Mucosa of rectum (tissue), 2 donors: ENCODE data around the gene SYT2.
"Not testable (repeated sequence)": the region's sequence is repeated elsewhere in the genome, so short reads cannot be mapped to it uniquely, and the experiment has no call there.

Experiments
- H3K27ac ChIP-seq, 2 donors: one replicate each; pipeline ENCODE4 v1.7.0; 2013; ENCODE audit warnings: inconsistent platforms in 2 of 2, low read depth in 2 of 2, low read length in 2 of 2
- H3K27me3 ChIP-seq, 2 donors: one replicate each; pipeline ENCODE4 v1.7.0; 2013; ENCODE audit warnings: low read length in 2 of 2; ENCODE audit not compliant: control insufficient read depth in 2 of 2, insufficient read depth in 2 of 2
- H3K36me3 ChIP-seq, 2 donors: one replicate each; pipeline ENCODE4 v1.7.0; 2013; ENCODE audit warnings: low read length in 2 of 2; ENCODE audit not compliant: control insufficient read depth in 2 of 2, insufficient read depth in 2 of 2
- H3K4me1 ChIP-seq, 2 donors: one replicate each; pipeline ENCODE4 v1.7.0; 2013; ENCODE audit warnings: low read length in 2 of 2, mild to moderate bottlenecking in 1 of 2; ENCODE audit not compliant: control insufficient read depth in 2 of 2, insufficient read depth in 2 of 2
- H3K4me3 ChIP-seq, 2 donors: one replicate each; pipeline ENCODE4 v1.7.0; 2013; ENCODE audit warnings: low read length in 2 of 2
- H3K9ac ChIP-seq, 2 donors: one replicate each; pipeline ENCODE4 v1.7.0; 2013; ENCODE audit warnings: low read length in 2 of 2, low read depth in 1 of 2, mild to moderate bottlenecking in 1 of 2
- H3K9me3 ChIP-seq, 2 donors: one replicate each; pipeline ENCODE4 v1.7.0; 2013; ENCODE audit warnings: low read length in 2 of 2; ENCODE audit not compliant: control insufficient read depth in 2 of 2
- donor health status: healthy.
- donor health status: Normal muscosa, but diverticular disease.

SYT2 gene

DNA sequence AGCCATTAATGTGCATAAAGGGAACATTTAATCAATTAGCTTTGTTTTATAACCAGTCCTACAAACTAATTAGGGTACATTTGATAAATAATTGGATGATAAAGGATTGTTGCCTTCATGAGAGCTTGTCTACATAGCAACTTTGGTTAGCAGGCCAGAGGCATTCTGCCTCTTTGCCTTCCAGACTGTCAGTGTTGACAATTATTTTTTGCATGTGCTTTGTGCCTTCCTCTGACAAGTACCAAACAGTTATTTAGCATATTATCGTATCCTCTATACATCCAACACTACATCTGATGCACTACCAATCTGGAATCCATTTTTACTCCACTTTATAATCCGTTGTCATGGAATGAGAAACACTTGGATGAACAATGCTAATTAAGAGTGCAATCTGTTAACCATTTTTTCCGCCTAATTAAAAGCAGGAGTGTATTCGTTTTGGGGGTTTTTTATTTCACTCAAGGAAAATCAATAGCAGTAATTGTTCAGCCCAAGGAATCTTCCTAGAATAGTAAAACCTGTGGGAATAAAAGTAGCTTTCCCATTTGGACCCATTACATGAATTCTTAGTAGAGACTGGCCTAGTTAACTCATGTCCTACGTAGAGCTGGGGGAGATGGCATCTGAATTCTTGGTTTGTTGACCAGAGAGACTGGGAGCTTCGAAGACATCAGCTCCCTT lies 165.3 kb downstream of the SYT2 start:
- H3K4me3 ChIP-seq, H3K4me1 ChIP-seq, H3K27ac ChIP-seq, H3K27me3 ChIP-seq, H3K9ac ChIP-seq, H3K9me3 ChIP-seq, H3K36me3 ChIP-seq: not testable (repeated sequence)

- H3K9ac ChIP-seq, H3K4me1 ChIP-seq, H3K36me3 ChIP-seq, H3K9me3 ChIP-seq, H3K27me3 ChIP-seq: not testable (repeated sequence)
- Histone ChIP-seq H3K4me3 (peak overlapping the region in 1 of 2 donors; percentile 20), H3K27ac (peak overlapping the region; percentile 29 to 32)
These were observed 166.7 kb downstream of the SYT2 start for GRCh38 chr1:202543537-202543936.

DNA sequence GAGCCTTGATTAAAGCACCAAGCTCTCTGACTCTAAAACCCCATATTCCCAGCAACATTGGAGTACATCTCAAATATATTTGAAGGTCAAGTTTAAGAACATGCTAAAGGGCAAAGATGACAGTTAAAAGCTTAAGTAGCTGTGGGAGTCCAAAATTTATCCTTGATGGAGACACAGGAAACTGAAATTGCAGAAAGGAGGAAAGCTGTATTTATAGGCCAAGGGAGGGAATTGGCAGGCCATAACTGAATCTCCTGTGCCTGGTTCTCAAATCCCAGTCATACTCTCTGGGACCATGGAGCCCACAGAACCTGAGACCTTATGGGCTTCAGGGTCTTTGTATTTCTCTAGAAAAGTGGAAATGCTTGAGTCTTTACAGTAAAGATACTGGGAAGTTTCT lies 167.8 kb downstream of the SYT2 start:
- peak overlapping the region in 1 of 2 donors; percentile 27 for H3K4me3 ChIP-seq
- not testable (repeated sequence) for H3K36me3 ChIP-seq, H3K9ac ChIP-seq

GRCh38 chr1:202540858-202541257 lies 169.4 kb downstream of the SYT2 start:
- H3K4me3 ChIP-seq, result peak overlapping the region; percentile 6 to 63
- H3K9ac ChIP-seq, result peak overlapping the region; percentile 24 to 53
- H3K36me3 ChIP-seq, H3K27me3 ChIP-seq, H3K9me3 ChIP-seq, H3K4me1 ChIP-seq: not testable (repeated sequence)
- peak overlapping the region; percentile 76 to 78 for H3K27ac ChIP-seq

More for the DNA sequence above, 167.8 kb downstream of the SYT2 start:
- H3K27me3 ChIP-seq, H3K4me1 ChIP-seq, H3K9me3 ChIP-seq: not testable (repeated sequence)
- H3K27ac ChIP-seq, result peak overlapping the region; percentile 65 to 76
